ENCODE measurements around the gene KIF2C.
A peak's percentile ranks its signal among the peaks of the same experiment; 100 is the strongest.
"Not testable (repeated sequence)": the region's sequence is repeated elsewhere in the genome, so short reads cannot be mapped to it uniquely, and the experiment has no call there.

The KIF2C gene

GRCh38 chr1:44739307-44740178, at the start of gene KIF2C:
TSS of gene KIF2C (plus strand) at chr1:44739837. CDS start at chr1:44739933, 96 bp downstream.
- DNase-seq = peak; percentile 96

- DNase-seq = no peak
Measured at GRCh38 chr1:44693159-44693558, 46.5 kb upstream of the KIF2C start.

GRCh38 chr1:44693900-44694299, 45.7 kb upstream of the KIF2C start:
- no peak for DNase-seq

GRCh38 chr1:44694863-44695478, 44.7 kb upstream of the KIF2C start:
- no peak for DNase-seq

- no peak for DNase-seq
Measured at GRCh38 chr1:44695671-44696070, 44.0 kb upstream of the KIF2C start.

- DNase-seq = no peak
Measured at GRCh38 chr1:44696101-44696500, 43.5 kb upstream of the KIF2C start.

- no peak for DNase-seq
Measured at GRCh38 chr1:44696789-44697345, 42.8 kb upstream of the KIF2C start.

- DNase-seq = no peak
Measured at GRCh38 chr1:44698138-44698537, 41.5 kb upstream of the KIF2C start.

- DNase-seq = not testable (repeated sequence)
Measured at GRCh38 chr1:44699375-44699774, 40.3 kb upstream of the KIF2C start.

GRCh38 chr1:44700573-44700972, 39.1 kb upstream of the KIF2C start:
- DNase-seq = no peak

GRCh38 chr1:44701141-44701573, 38.5 kb upstream of the KIF2C start:
- no peak for DNase-seq

- DNase-seq = no peak
Measured at GRCh38 chr1:44705470-44705869, 34.2 kb upstream of the KIF2C start.

GRCh38 chr1:44705938-44706337, 33.7 kb upstream of the KIF2C start:
- no peak for DNase-seq

- no peak for DNase-seq
Measured at GRCh38 chr1:44707112-44707881, 32.3 kb upstream of the KIF2C start.

GRCh38 chr1:44707959-44708831, 31.4 kb upstream of the KIF2C start:
- no peak for DNase-seq

- DNase-seq = no peak
Measured at GRCh38 chr1:44713321-44713781, 26.3 kb upstream of the KIF2C start.

GRCh38 chr1:44714532-44714931, 25.1 kb upstream of the KIF2C start:
- no peak for DNase-seq

GRCh38 chr1:44714944-44715571, 24.6 kb upstream of the KIF2C start:
- peak; percentile 42 for DNase-seq

- no peak for DNase-seq
Measured at GRCh38 chr1:44717156-44717555, 22.5 kb upstream of the KIF2C start.

GRCh38 chr1:44717653-44718052, 22.0 kb upstream of the KIF2C start:
- no peak for DNase-seq

GRCh38 chr1:44718091-44718490, 21.5 kb upstream of the KIF2C start:
- DNase-seq = no peak

GRCh38 chr1:44719318-44719717, 20.3 kb upstream of the KIF2C start:
- no peak for DNase-seq

Measured in stimulated activated CD4-positive, alpha-beta T cell treated with anti-CD3 and anti-CD28 coated beads, Interleukin-12 subunit alpha, Interleukin-12 subunit beta, amount 100 ng/mL, for 4 hours (primary cell).